KMS-11 (cell line): ENCODE measurements around the gene CFAP141.

Source experiments
- H2AFZ ChIP-seq: fragments of 200-600 bp; sonication (generic); 2 replicates; pipeline ENCODE4 v1.6.1; 2016; ENCODE audit warnings: antibody characterized with exemption, mixed run types, low read depth
- H3K27ac ChIP-seq: fragments of 200-600 bp; sonication (generic); 2 replicates; pipeline ENCODE4 v1.6.1; 2016; ENCODE audit warnings: mild to moderate bottlenecking, mixed run types
- H3K27me3 ChIP-seq: fragments of 200-600 bp; sonication (generic); 2 replicates; pipeline ENCODE4 v1.6.1; 2017; ENCODE audit warnings: mild to moderate bottlenecking, low read depth, mixed run types, moderate library complexity; ENCODE audit not compliant: insufficient read depth
- H3K36me3 ChIP-seq: fragments of 200-600 bp; sonication (generic); 2 replicates; pipeline ENCODE4 v1.6.1; 2017; ENCODE audit warnings: mild to moderate bottlenecking, mixed run types; ENCODE audit not compliant: insufficient read depth
- H3K4me1 ChIP-seq: fragments of 200-600 bp; sonication (generic); 2 replicates; pipeline ENCODE4 v1.6.1; 2016; ENCODE audit warnings: mild to moderate bottlenecking, low read depth, mixed run types; ENCODE audit not compliant: poor library complexity, severe bottlenecking
- H3K4me2 ChIP-seq: fragments of 200-600 bp; sonication (generic); 2 replicates; pipeline ENCODE4 v1.7.0; 2016; ENCODE audit warnings: mild to moderate bottlenecking, mixed run types
- H3K4me3 ChIP-seq: fragments of 200-600 bp; sonication (generic); IDR thresholded peaks from 2 replicates; pipeline ENCODE4 v1.6.1; 2017; ENCODE audit warnings: low read depth, low read length, mixed read lengths; ENCODE audit not compliant: insufficient read depth
- H3K79me2 ChIP-seq: fragments of 200-600 bp; sonication (generic); 2 replicates; pipeline ENCODE4 v1.6.1; 2016; ENCODE audit warnings: low read depth, mixed run types; ENCODE audit not compliant: insufficient read depth
- H3K9ac ChIP-seq: fragments of 200-600 bp; sonication (generic); 2 replicates; pipeline ENCODE4 v1.6.1; 2016; ENCODE audit warnings: mild to moderate bottlenecking, mixed run types
- H4K20me1 ChIP-seq: fragments of 200-600 bp; sonication (generic); 2 replicates; pipeline ENCODE4 v1.6.1; 2016; ENCODE audit warnings: mild to moderate bottlenecking, mixed run types; ENCODE audit not compliant: insufficient read depth
- TF ChIP-seq, protein P1 (sequence below): fragments of 200-600 bp; sonication (generic); conservative IDR thresholded peaks from 2 replicates; pipeline ENCODE4 v1.6.1; 2017; ENCODE audit warnings: low read depth, mild to moderate bottlenecking, antibody characterized with exemption, low read length, moderate library complexity, mixed read lengths

CFAP141 gene

DNA sequence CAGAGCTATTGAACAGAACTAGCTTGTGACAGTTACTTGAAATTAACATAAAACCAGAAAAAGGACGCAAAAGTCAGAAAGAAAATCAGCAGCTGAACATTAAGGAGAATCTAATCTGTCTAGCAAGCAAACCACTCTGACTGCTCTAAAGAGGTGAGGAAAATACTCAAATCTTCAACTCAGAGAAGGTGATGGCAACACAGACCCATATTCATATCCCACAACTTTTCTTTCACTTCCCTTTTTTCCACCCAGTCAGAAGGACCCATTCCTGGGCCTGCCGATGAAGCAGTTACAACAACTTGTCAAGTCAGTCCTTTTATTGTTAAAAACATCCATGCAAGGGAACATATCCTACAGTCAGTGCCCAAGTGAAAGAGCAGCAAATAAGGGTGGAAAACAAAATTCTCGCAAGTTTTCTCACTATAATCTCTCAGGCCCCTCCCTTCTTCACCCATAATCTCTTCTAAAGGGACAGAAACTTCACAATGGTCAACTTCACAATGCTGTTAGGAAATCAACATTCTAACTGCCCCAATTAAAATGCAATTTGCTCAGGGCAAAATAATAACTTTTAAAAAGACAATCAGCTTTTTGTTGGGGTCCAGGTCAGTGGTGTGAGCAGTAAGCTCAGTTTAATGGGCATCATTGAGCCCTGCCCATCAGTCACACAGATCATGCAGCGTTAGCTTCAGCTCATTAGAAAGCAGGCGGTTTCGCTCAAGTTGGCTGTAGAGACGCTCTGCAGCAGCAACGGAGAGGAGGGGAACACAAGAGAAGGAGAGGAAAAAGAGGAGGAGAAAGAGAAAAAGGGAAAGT, 47.6 kb downstream of the CFAP141 start:
- Histone ChIP-seq H3K4me2 (peak overlapping the region; percentile 56), H3K27me3 (no peaks in the 10 kb centered on the region), H3K36me3 (peaks cover 36% of the 10 kb centered on the region; the same call in 1 of the 2 replicates), H2AFZ (no peak overlapping the region), H3K27ac (peak overlapping the region; percentile 50), H3K9ac (peak overlapping the region; percentile 5; the same call in 1 of the 2 replicates), H4K20me1 (0 out of 2 replicates have a peak, but pooled peaks cover 9% of the 10 kb centered on the region), H3K4me3 (peak overlapping the region; percentile 68), H3K4me1 (peaks cover 49% of the 10 kb centered on the region), H3K79me2 (peaks cover 9% of the 10 kb centered on the region; the same call in 1 of the 2 replicates)
- TF ChIP-seq, protein P1, sequence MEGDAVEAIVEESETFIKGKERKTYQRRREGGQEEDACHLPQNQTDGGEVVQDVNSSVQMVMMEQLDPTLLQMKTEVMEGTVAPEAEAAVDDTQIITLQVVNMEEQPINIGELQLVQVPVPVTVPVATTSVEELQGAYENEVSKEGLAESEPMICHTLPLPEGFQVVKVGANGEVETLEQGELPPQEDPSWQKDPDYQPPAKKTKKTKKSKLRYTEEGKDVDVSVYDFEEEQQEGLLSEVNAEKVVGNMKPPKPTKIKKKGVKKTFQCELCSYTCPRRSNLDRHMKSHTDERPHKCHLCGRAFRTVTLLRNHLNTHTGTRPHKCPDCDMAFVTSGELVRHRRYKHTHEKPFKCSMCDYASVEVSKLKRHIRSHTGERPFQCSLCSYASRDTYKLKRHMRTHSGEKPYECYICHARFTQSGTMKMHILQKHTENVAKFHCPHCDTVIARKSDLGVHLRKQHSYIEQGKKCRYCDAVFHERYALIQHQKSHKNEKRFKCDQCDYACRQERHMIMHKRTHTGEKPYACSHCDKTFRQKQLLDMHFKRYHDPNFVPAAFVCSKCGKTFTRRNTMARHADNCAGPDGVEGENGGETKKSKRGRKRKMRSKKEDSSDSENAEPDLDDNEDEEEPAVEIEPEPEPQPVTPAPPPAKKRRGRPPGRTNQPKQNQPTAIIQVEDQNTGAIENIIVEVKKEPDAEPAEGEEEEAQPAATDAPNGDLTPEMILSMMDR, result no peak

- H2AFZ ChIP-seq, result no peak overlapping the region
- peaks cover 33% of the 10 kb centered on the region; the same call in 1 of the 2 replicates for H3K36me3 ChIP-seq
- peak overlapping the region; percentile 68 for H3K4me3 ChIP-seq
- H3K27ac ChIP-seq, result peak overlapping the region; percentile 50
- H4K20me1 ChIP-seq, result 0 out of 2 replicates have a peak, but pooled peaks cover 9% of the 10 kb centered on the region
- H3K79me2 ChIP-seq, result peaks cover 9% of the 10 kb centered on the region; the same call in 1 of the 2 replicates
- H3K4me1 ChIP-seq, result peaks cover 49% of the 10 kb centered on the region
- TF ChIP-seq, protein P1, result no peak
- H3K9ac ChIP-seq, result peak overlapping the region; percentile 5; the same call in 1 of the 2 replicates
- peak overlapping the region; percentile 56 for H3K4me2 ChIP-seq
- H3K27me3 ChIP-seq, result no peaks in the 10 kb centered on the region
These were observed 48.4 kb downstream of the CFAP141 start for GRCh38 chr1:154157520-154158306.

- 0 out of 2 replicates have a peak, but pooled peaks cover 9% of the 10 kb centered on the region for H4K20me1 ChIP-seq
- H3K27ac ChIP-seq, result no peak overlapping the region
- no peak overlapping the region for H3K9ac ChIP-seq
- H3K79me2 ChIP-seq, result peaks cover under 1% of the 10 kb centered on the region; the same call in 1 of the 2 replicates
- peaks cover 39% of the 10 kb centered on the region for H3K4me1 ChIP-seq
- TF ChIP-seq, protein P1, result no peak
- H3K4me3 ChIP-seq, result no peak overlapping the region
- H3K27me3 ChIP-seq, result no peaks in the 10 kb centered on the region
- H3K36me3 ChIP-seq, result peaks cover 24% of the 10 kb centered on the region; the same call in 1 of the 2 replicates
- no peak overlapping the region for H3K4me2 ChIP-seq
- H2AFZ ChIP-seq, result no peak overlapping the region
These were observed 50.9 kb downstream of the CFAP141 start for GRCh38 chr1:154155251-154155650.

DNA sequence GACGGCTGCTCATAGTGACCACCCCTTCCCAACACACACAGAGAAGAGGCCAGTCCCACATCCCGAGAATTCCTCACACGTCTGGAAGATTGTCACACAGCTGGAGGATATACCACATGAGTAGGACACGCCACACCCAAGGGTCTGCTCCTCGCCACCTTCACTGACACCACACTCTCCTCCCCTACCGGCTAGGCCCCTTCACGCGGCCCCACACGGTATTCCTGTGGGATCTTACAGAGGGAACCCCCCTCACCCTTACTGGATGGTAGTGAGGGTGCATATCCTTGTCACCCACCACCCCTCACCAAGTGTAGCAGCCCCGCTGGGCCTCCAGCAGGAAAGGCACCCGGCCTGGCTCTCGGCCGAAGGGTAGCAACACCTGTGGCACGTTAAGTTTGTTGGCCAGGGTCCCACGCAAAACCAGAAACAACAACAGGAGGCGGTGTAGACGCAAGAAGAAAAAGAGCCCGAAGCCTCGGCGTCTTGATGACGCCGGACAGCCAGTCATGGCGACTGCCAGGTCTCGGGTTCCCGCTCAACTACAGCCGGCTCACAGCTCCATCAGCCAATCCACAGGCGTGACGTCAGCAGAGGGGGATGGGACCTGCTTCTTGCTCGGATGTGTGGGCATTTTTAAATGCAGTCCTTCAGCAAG, 51.5 kb downstream of the CFAP141 start, which contains the start of gene NUP210L:
Gene NUP210L, minus strand, starts transcription at position 540 of the 658 bp plus-strand sequence.
- Histone ChIP-seq H3K36me3 (peaks cover 20% of the 10 kb centered on the region; the same call in 1 of the 2 replicates), H3K27me3 (no peaks in the 10 kb centered on the region), H3K9ac (no peak within 1 kb of the TSS), H3K4me2 (no peak within 1 kb of the TSS), H3K4me1 (peaks cover 34% of the 10 kb centered on the region), H3K4me3 (no peak within 1 kb of the TSS), H3K79me2 (no peaks in the 10 kb centered on the region; the same call in 1 of the 2 replicates), H3K27ac (no peak within 1 kb of the TSS), H4K20me1 (0 out of 2 replicates have a peak, but pooled peaks cover 9% of the 10 kb centered on the region), H2AFZ (no peak within 1 kb of the TSS)
- TF ChIP-seq, protein P1, result no peak
